HepG2 (cell line): ENCODE measurements around the gene STUB1. TPM values are rescaled to one million over a fixed set of nuclear protein-coding genes. Genes with fewer than 3 reads are reported as not detected.

Experiments
- AGO1 ChIP-seq: fragments of 200-400 bp; formaldehyde crosslinking; IDR thresholded peaks from 2 replicates; pipeline ENCODE4 v1.6.1; 2017; ENCODE audit warnings: mild to moderate bottlenecking, low read depth, low read length, moderate library complexity; ENCODE audit not compliant: poor library complexity, severe bottlenecking
- BHLHE40 ChIP-seq: IDR thresholded peaks from 2 replicates; pipeline ENCODE4 v1.6.1; 2011; ENCODE audit warnings: low read length, improper control_type of control experiment
- CSRNP1 ChIP-seq: sonication (generic); formaldehyde crosslinking; IDR thresholded peaks from 2 replicates; pipeline ENCODE4 v1.8.1; 2023; ENCODE audit warnings: mild to moderate bottlenecking, missing genetic modification reagents
- HOXA9 ChIP-seq: sonication (generic); formaldehyde crosslinking; IDR thresholded peaks from 2 replicates; pipeline ENCODE4 v1.8.1; 2022; ENCODE audit warnings: missing genetic modification reagents, mild to moderate bottlenecking, moderate library complexity, borderline replicate concordance
- JUND ChIP-seq: sonication (generic); formaldehyde crosslinking; IDR thresholded peaks from 2 replicates; pipeline ENCODE4 v1.8.0; 2022; ENCODE audit warnings: mild to moderate bottlenecking, missing genetic modification reagents
- KLF12 ChIP-seq: sonication (generic); formaldehyde crosslinking; IDR thresholded peaks from 2 replicates; pipeline ENCODE4 v1.4.0; 2020; ENCODE audit warnings: missing genetic modification reagents, borderline replicate concordance
- MED8 ChIP-seq: sonication (generic); formaldehyde crosslinking; IDR thresholded peaks from 2 replicates; pipeline ENCODE4 v1.8.1; 2023; ENCODE audit warnings: mild to moderate bottlenecking, missing genetic modification reagents; ENCODE audit not compliant: insufficient replicate concordance
- PLRG1 ChIP-seq: fragments of 450-650 bp; conservative IDR thresholded peaks from 2 replicates; pipeline ENCODE4 v1.6.1; 2016
- SOX5 ChIP-seq: IDR thresholded peaks from 2 replicates; pipeline ENCODE4 v1.6.1; 2016; ENCODE audit warnings: borderline replicate concordance
- TFAP4 ChIP-seq: sonication (generic); IDR thresholded peaks from 2 replicates; pipeline ENCODE4 v1.6.1; 2016; ENCODE audit warnings: low read depth, borderline replicate concordance
- THRA ChIP-seq: sonication (generic); formaldehyde crosslinking; IDR thresholded peaks from 2 replicates; pipeline ENCODE4 v1.4.0; 2020; ENCODE audit warnings: missing genetic modification reagents, borderline replicate concordance
- ZBTB2 ChIP-seq: sonication (generic); formaldehyde crosslinking; IDR thresholded peaks from 2 replicates; pipeline ENCODE4 v1.8.0; 2022; ENCODE audit warnings: low read depth, missing genetic modification reagents
- ZNF232 ChIP-seq: sonication (generic); formaldehyde crosslinking; IDR thresholded peaks from 2 replicates; pipeline ENCODE4 v1.4.0; 2020; ENCODE audit warnings: missing genetic modification reagents, borderline replicate concordance
- ZNF547 ChIP-seq: sonication (generic); formaldehyde crosslinking; IDR thresholded peaks from 2 replicates; pipeline ENCODE4 v1.5.1; 2020; ENCODE audit warnings: mild to moderate bottlenecking, missing genetic modification reagents
- ZNF878 ChIP-seq: sonication (generic); formaldehyde crosslinking; IDR thresholded peaks from 2 replicates; pipeline ENCODE4 v1.8.1; 2023; ENCODE audit warnings: mild to moderate bottlenecking, missing genetic modification reagents, moderate library complexity
- polyA plus RNA-seq, 8 experiments: library from polyadenylated mRNA; depleted of rRNA in 3 of 8; stranded (reverse) in 7 of 8; unstranded in 1 of 8; fragments of >200 nt; fragmentation: Illumina TruSeq in 4 of 8; extraction: Trizol in 4 of 8; gene quantifications; 2 replicates each; pipeline versions ENCODE4 v1.2.1 to v1.2.3, GENCODE V29; 2011 to 2016; ENCODE audit warnings: low read depth in 4 of 8, missing spikeins in 1 of 8, mixed read lengths in 1 of 8; ENCODE audit not compliant: insufficient read depth in 1 of 8
- total RNA-seq, 5 experiments: library from RNA; depleted of rRNA; stranded (reverse); fragments of >200 nt; fragmentation: Illumina TruSeq; extraction: Trizol; gene quantifications; 2 replicates each; pipeline ENCODE4 v1.2.3, GENCODE V29; 2016; ENCODE audit warnings: low read depth in 1 of 5
- TF ChIP-seq, protein P1 (sequence below): sonication (generic); formaldehyde crosslinking; IDR thresholded peaks from 2 replicates; pipeline ENCODE4 v1.5.1; 2020; ENCODE audit warnings: mild to moderate bottlenecking, missing genetic modification reagents, borderline replicate concordance
- TF ChIP-seq, protein P2 (sequence below): sonication (generic); formaldehyde crosslinking; IDR thresholded peaks from 2 replicates; pipeline ENCODE4 v1.4.0; 2020; ENCODE audit warnings: missing genetic modification reagents

The STUB1 gene
- total and polyA plus RNA-seq, 2 of the 13 experiments (the other 11 are each of a cell fraction or from before 2014, with no cell fraction given) = 52.9 to 78.2 TPM

DNA sequence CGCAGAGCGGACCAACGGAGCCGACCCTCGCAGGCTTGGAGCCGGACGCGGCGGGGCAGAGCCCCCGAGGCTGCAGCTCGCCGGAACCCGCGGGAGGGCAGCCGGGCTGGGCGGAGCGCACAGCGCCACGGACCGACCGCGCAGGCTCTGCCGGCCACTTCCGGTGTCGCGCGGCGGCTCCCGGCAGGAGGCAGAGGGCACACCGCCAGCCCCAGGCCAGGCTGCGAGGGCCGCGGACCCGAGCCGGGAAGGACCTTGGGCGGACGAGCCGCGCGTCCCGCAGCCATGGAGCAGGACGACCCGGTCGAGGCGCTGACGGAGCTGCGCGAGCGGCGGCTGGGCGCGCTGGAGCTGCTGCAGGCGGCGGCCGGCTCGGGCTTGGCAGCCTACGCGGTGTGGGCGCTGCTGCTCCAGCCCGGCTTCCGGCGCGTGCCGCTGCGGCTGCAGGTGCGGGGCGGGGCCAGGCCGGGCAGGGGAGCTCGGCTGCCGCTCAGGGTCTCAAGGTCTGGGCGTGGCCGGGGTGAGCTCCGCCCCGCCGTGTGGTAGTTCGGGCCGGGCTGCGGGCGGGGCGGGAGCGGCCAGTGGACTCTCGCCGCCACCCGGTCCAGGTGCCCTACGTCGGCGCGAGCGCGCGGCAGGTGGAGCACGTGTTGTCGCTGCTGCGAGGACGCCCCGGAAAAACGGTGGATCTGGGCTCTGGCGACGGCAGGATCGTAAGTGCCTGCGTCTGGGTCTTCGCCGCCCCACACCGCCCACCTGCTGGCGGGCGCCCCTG, 41.0 kb downstream of the STUB1 start, which contains the start of gene ANTKMT (continued):
- TF ChIP-seq TFAP4 (peak; percentile 21; the same call in 1 of the 2 replicates), CSRNP1 (CRISPR knock-in tag) (peak; percentile 83), ZBTB2 (CRISPR knock-in tag) (no peak; the same call in none of the 2 replicates), MED8 (CRISPR knock-in tag) (peak; percentile 15), SOX5 (CRISPR knock-in tag) (peak; percentile 36; the same call in 1 of the 2 replicates), JUND (CRISPR knock-in tag) (peak; percentile 65; the same call in 1 of the 2 replicates), THRA (CRISPR knock-in tag) (no peak), HOXA9 (CRISPR knock-in tag) (peak; percentile 78), ZNF547 (CRISPR knock-in tag) (peak; percentile 82), AGO1 (peak; percentile 92), ZNF232 (peak; percentile 79; the same call in 1 of the 2 replicates), KLF12 (CRISPR knock-in tag) (peak; percentile 65; the same call in 1 of the 2 replicates), ZNF878 (CRISPR knock-in tag) (no peak), BHLHE40 (peak; percentile 70), PLRG1 (no peak)
- TF ChIP-seq, protein P1, sequence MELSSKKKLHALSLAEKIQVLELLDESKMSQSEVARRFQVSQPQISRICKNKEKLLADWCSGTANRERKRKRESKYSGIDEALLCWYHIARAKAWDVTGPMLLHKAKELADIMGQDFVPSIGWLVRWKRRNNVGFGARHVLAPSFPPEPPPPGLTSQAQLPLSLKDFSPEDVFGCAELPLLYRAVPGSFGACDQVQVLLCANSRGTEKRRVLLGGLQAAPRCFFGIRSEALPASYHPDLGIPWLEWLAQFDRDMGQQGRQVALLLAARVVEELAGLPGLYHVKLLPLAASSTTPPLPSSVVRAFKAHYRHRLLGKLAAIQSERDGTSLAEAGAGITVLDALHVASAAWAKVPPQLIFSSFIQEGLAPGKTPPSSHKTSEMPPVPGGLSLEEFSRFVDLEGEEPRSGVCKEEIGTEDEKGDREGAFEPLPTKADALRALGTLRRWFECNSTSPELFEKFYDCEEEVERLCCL (CRISPR knock-in tag) = no peak
- TF ChIP-seq, protein P2, sequence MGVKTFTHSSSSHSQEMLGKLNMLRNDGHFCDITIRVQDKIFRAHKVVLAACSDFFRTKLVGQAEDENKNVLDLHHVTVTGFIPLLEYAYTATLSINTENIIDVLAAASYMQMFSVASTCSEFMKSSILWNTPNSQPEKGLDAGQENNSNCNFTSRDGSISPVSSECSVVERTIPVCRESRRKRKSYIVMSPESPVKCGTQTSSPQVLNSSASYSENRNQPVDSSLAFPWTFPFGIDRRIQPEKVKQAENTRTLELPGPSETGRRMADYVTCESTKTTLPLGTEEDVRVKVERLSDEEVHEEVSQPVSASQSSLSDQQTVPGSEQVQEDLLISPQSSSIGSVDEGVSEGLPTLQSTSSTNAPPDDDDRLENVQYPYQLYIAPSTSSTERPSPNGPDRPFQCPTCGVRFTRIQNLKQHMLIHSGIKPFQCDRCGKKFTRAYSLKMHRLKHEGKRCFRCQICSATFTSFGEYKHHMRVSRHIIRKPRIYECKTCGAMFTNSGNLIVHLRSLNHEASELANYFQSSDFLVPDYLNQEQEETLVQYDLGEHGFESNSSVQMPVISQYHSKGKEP = no peak
